ENCODE results near the gene DMWD. TPM values are rescaled to one million over a fixed set of nuclear protein-coding genes. Genes with fewer than 3 reads are reported as not detected.

DMWD gene
- total and polyA plus RNA-seq, 2 of the 13 experiments (the other 11 are each of a cell fraction or from before 2014, with no cell fraction given): 10.3 to 14.9 TPM

DNA sequence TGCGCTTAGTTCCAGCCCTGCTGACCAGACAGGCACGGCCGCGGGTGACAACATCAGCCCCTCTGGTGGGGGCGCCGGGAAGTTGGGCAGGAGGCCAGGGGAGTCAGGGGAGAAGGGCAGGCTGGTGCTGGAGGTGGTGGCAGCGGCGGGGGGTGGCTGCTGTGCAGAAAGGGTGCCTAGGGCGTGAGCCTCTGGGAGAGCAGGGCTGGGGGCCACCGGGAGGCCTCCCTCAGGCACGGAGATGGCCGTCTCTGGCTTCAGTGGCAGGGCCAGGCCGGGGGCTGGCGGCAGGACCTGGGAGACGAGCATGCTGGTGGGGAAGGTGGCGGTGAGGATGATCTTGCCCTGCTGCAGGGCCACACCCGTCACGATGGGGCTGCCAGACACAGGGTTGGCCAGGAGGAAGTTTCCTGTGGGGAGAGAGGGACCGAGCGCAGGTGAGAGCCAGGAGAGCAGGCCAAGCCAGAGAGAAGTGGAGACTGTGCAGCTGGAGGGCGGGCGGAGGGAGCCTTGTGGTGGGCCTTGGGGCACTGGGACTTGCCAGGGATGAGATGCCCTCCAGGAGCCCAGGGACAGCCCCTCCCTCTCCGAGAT lies 26.8 kb downstream of the DMWD start:
- ChIA-PET POLR2A (interaction anchor here (0.5 kb wide), 1 partner anchor 10 kb away, joined by 3 read pairs; no protein-coding TSS in a partner anchor), CTCF (ENCODE audit: low intra/inter-chr PET ratio, low total read pairs) (no interaction called here)
- H3K9ac ChIP-seq (ENCODE audit: insufficient read depth, low read depth, low read length): no peak overlapping the region
- peaks cover 3% of the 10 kb centered on the region for H3K79me2 ChIP-seq (ENCODE audit: insufficient read depth, low read length)
- H3K4me1 ChIP-seq (ENCODE audit: insufficient read depth, low read length): peaks cover 10% of the 10 kb centered on the region; the same call in 1 of the 2 replicates
- H3K36me3 ChIP-seq (replicated peaks in 1 of 2; ENCODE audit: control insufficient read depth in 1 of 2, insufficient read depth in 2 of 2, low read length in 2 of 2): no peaks in the 10 kb centered on the region
- no peaks in the 10 kb centered on the region for H4K20me1 ChIP-seq (ENCODE audit: insufficient read depth, low read length)
- H3K4me3 ChIP-seq (replicated peaks in 1 of 3; ENCODE audit: insufficient read depth in 1 of 3, low read depth in 2 of 3, low read length in 3 of 3): no peak overlapping the region
- H3K27ac ChIP-seq (ENCODE audit: extremely low read length, insufficient read depth, low read length): no peak overlapping the region
- BruUV-seq (replicated peaks): no TSS peak
- FAIRE-seq: no peak
- intact Hi-C loops (cut with micrococcal nuclease; ENCODE audit: unreplicated experiment) (loop anchor here (5.0 kb wide), 1 partner anchor 33 kb away; the partner anchor contains the start of genes FBXO46 and MEIOSIN), in situ Hi-C loops (cut with HindIII; ENCODE audit: extremely low pct_ligation_motif_present, low pct_unique_long_range_greater_than_20kb) (no loop called here)
- H3K27me3 ChIP-seq (ENCODE audit: control insufficient read depth in 1 of 2, insufficient read depth in 2 of 2, low read length in 2 of 2): peaks cover 8 to 19% of the 10 kb centered on the region in 2 experiments; a peak in 3 of 5 replicates
- no peak for ATAC-seq
- H3K4me2 ChIP-seq (ENCODE audit: low read depth, low read length): no peak overlapping the region
- DNase-seq (ENCODE audit: low spot score): no peak
- no peaks in the 10 kb centered on the region for H3K9me3 ChIP-seq (ENCODE audit: low read length)
- no peak overlapping the region for H2AFZ ChIP-seq (ENCODE audit: low read length)
- 94% methylated on average over 14 of the region's 23 CpGs for WGBS (ENCODE audit: low lambda C conversion rate)
- TF ChIP-seq KLF11 (CRISPR knock-in tag; IDR thresholded peaks at IDR 0.05): no peak
- TF ChIP-seq ATF2 (CRISPR knock-in tag; IDR thresholded peaks at IDR 0.05): no peak
- no peak for TF ChIP-seq ZNF318 (CRISPR knock-in tag; IDR thresholded peaks at IDR 0.05)
- 0 out of 2 replicates have a peak, but pooled peaks have one; percentile 15 for TF ChIP-seq RBFOX2 (IDR thresholded peaks at IDR 0.05; ENCODE audit: low read depth, low read length)
- no peak for TF ChIP-seq ARID5B (CRISPR knock-in tag; IDR thresholded peaks at IDR 0.05)
- no peak for TF ChIP-seq ARNTL (CRISPR knock-in tag; IDR thresholded peaks at IDR 0.05)
- TF ChIP-seq XRCC5 (optimal IDR thresholded peaks at IDR 0.05; ENCODE audit: low read length): no peak
- TF ChIP-seq ZNF614 (CRISPR knock-in tag; IDR thresholded peaks at IDR 0.05; ENCODE audit: borderline replicate concordance): no peak
- TF ChIP-seq RCOR2 (CRISPR knock-in tag; IDR thresholded peaks at IDR 0.05): no peak
- TF ChIP-seq SMC3 (IDR thresholded peaks at IDR 0.05; ENCODE audit: low read length): no peak
- TF ChIP-seq TBX3 (IDR thresholded peaks at IDR 0.05; ENCODE audit: borderline replicate concordance): no peak
